ENCODE measurements around the gene GDF7.

The GDF7 gene

GRCh38 chr2:20728114-20728758 lies 61.3 kb downstream of the GDF7 start:
- Histone ChIP-seq H3K27me3 (ENCODE audit: insufficient read depth, low read length, poor library complexity) (no peaks in the 10 kb centered on the region), H3K9me3 (ENCODE audit: insufficient read depth, low read length, severe bottlenecking) (no peaks in the 10 kb centered on the region), H3K79me2 (ENCODE audit: insufficient read depth, low read length) (no peaks in the 10 kb centered on the region), H3K4me2 (ENCODE audit: insufficient read depth, low read length) (no peak overlapping the region), H3K27ac (ENCODE audit: low read length) (no peak overlapping the region), H2AFZ (ENCODE audit: low read depth, low read length) (no peak overlapping the region), H3K4me1 (ENCODE audit: insufficient read depth, low read length) (no peaks in the 10 kb centered on the region), H4K20me1 (ENCODE audit: insufficient read depth, low read length) (no peaks in the 10 kb centered on the region; the same call in 1 of the 2 replicates), H3K36me3 (ENCODE audit: insufficient read depth, low read length) (no peaks in the 10 kb centered on the region), H3K4me3 (ENCODE audit: low read depth in 1 of 2, low read length in 2 of 2) (no peak overlapping the region), H3K9ac (ENCODE audit: low read depth, low read length) (no peak overlapping the region)
- no peak for DNase-seq
- no peak for ATAC-seq (ENCODE audit: insufficient read depth, low read depth)
- TF ChIP-seq EZH2 (IDR thresholded peaks at IDR 0.05; ENCODE audit: borderline replicate concordance, low read depth, low read length, severe bottlenecking) (no peak), CTCF (IDR thresholded peaks at IDR 0.05; ENCODE audit: borderline replicate concordance, extremely low read depth, low read length, poor library complexity, severe bottlenecking) (no peak)
